Neural cell (in vitro differentiated cells): ENCODE results near the gene POU2AF3. TPM values are rescaled to one million over a fixed set of nuclear protein-coding genes. Genes with fewer than 3 reads are reported as not detected.

ENCODE experiments used
- H2AFZ ChIP-seq: fragments of 200-600, 300-800 bp; sonication (generic), shearing (Covaris generic); 2 replicates; pipeline ENCODE4 v1.6.0; 2014; ENCODE audit warnings: low read depth, mild to moderate bottlenecking, antibody characterized with exemption, low read length, moderate library complexity
- H3F3A ChIP-seq: fragments of 200-600 bp; shearing (Covaris generic); 2 replicates; pipeline ENCODE4 v1.6.1; 2016; ENCODE audit warnings: mild to moderate bottlenecking, moderate library complexity, mixed read lengths, antibody characterized with exemption, low read length; ENCODE audit not compliant: insufficient read depth, poor library complexity, severe bottlenecking
- H3K27ac ChIP-seq: fragments of 200-600, 300-800 bp; sonication (generic), shearing (Covaris generic); 2 replicates; pipeline ENCODE4 v1.5.1; 2014; ENCODE audit warnings: mild to moderate bottlenecking, low read length, moderate library complexity
- H3K27me3 ChIP-seq: fragments of 300-800, 200-600 bp; sonication (generic), shearing (Covaris generic); 2 replicates; pipeline ENCODE4 v1.6.0; 2014; ENCODE audit warnings: mild to moderate bottlenecking, low read depth, low read length, moderate library complexity; ENCODE audit not compliant: insufficient read depth
- H3K36me3 ChIP-seq: fragments of 300-800, 200-600 bp; sonication (generic), shearing (Covaris generic); 2 replicates; pipeline ENCODE4 v1.5.1; 2014; ENCODE audit warnings: mild to moderate bottlenecking, antibody characterized with exemption, low read length, moderate library complexity; ENCODE audit not compliant: insufficient read depth
- H3K4me2 ChIP-seq: fragments of 300-800, 200-600 bp; sonication (generic), shearing (Covaris generic); 2 replicates; pipeline ENCODE4 v1.6.0; 2014; ENCODE audit warnings: mild to moderate bottlenecking, low read length
- H3K4me3 ChIP-seq: fragments of 300-800, 200-600 bp; sonication (generic), shearing (Covaris generic); 2 replicates; pipeline ENCODE4 v1.5.1; 2014; ENCODE audit warnings: mild to moderate bottlenecking, low read length, moderate library complexity
- H3K79me2 ChIP-seq: fragments of 200-600 bp; shearing (Covaris generic); replicated peaks from 2 replicates; pipeline ENCODE4 v1.6.0; 2014; ENCODE audit warnings: mild to moderate bottlenecking, low read length, moderate library complexity; ENCODE audit not compliant: insufficient read depth
- H3K9ac ChIP-seq: fragments of 300-800, 200-600 bp; sonication (generic), shearing (Covaris generic); 2 replicates; pipeline ENCODE4 v1.6.1; 2016; ENCODE audit warnings: mild to moderate bottlenecking, low read length, mixed read lengths
- H3K9me2 ChIP-seq: fragments of 200-600 bp; shearing (Covaris generic); 2 replicates; pipeline ENCODE4 v1.6.1; 2016; ENCODE audit warnings: mild to moderate bottlenecking, low read length, mixed read lengths; ENCODE audit not compliant: insufficient read depth
- H3K9me3 ChIP-seq: fragments of 200-600, 300-800 bp; sonication (generic), shearing (Covaris generic); 2 replicates; pipeline ENCODE4 v1.6.1; 2016; ENCODE audit warnings: mild to moderate bottlenecking, mixed run types, low read length, moderate library complexity, mixed read lengths
- H4K20me1 ChIP-seq: fragments of 200-600 bp; shearing (Covaris generic); 2 replicates; pipeline ENCODE4 v1.6.1; 2016; ENCODE audit warnings: mild to moderate bottlenecking, mixed run types; ENCODE audit not compliant: insufficient read depth
- CTCF ChIP-seq: fragments of 450-650 bp; IDR thresholded peaks from 2 replicates; pipeline ENCODE4 v1.5.1; 2014; ENCODE audit warnings: antibody characterized with exemption, mild to moderate bottlenecking, moderate library complexity; ENCODE audit not compliant: poor library complexity, severe bottlenecking
- EP300 ChIP-seq: fragments of 450-650 bp; conservative IDR thresholded peaks from 2 replicates; pipeline ENCODE4 v1.6.1; 2014; ENCODE audit warnings: antibody characterized with exemption, mild to moderate bottlenecking, moderate library complexity; ENCODE audit not compliant: poor library complexity, severe bottlenecking
- EZH2 ChIP-seq: fragments of 200-600, 300-800 bp; shearing (Covaris generic), sonication (generic); IDR thresholded peaks from 2 replicates; pipeline ENCODE4 v1.6.1; 2014; ENCODE audit warnings: antibody characterized with exemption, low read length, borderline replicate concordance, mild to moderate bottlenecking; ENCODE audit not compliant: insufficient read depth, poor library complexity, severe bottlenecking
- MXI1 ChIP-seq: fragments of 450-650 bp; conservative IDR thresholded peaks from 2 replicates; pipeline ENCODE4 v1.6.1; 2014; ENCODE audit warnings: antibody characterized with exemption, mild to moderate bottlenecking; ENCODE audit not compliant: poor library complexity, severe bottlenecking
- POLR2AphosphoS5 ChIP-seq: IDR thresholded peaks from 2 replicates; pipeline ENCODE4 v1.6.1; 2012
- RAD21 ChIP-seq: fragments of 450-650 bp; conservative IDR thresholded peaks from 2 replicates; pipeline ENCODE4 v1.6.1; 2014; ENCODE audit warnings: antibody characterized with exemption, mild to moderate bottlenecking, moderate library complexity
- REST ChIP-seq: IDR thresholded peaks from 2 replicates; pipeline ENCODE4 v1.6.1; 2012; ENCODE audit warnings: borderline replicate concordance
- SMC3 ChIP-seq: fragments of 450-650 bp; conservative IDR thresholded peaks from 2 replicates; pipeline ENCODE4 v1.6.1; 2014; ENCODE audit warnings: antibody characterized with exemption, mild to moderate bottlenecking, moderate library complexity; ENCODE audit not compliant: poor library complexity
- TAF1 ChIP-seq: IDR thresholded peaks from 2 replicates; pipeline ENCODE4 v1.6.1; 2012; ENCODE audit warnings: low read depth
- polyA plus RNA-seq: library from polyadenylated mRNA; depleted of rRNA; stranded (reverse); fragments of >200 nt; gene quantifications from 2 replicates; pipeline ENCODE4 v1.2.3, GENCODE V29; 2014

The POU2AF3 gene
- polyA plus RNA-seq, 1 donor from 2014 or later: not detected

GRCh38 chr11:111302298-111302697 is 4.0 kb downstream of the POU2AF3 start:
- H3F3A ChIP-seq: no peaks in the 10 kb centered on the region
- H3K27me3 ChIP-seq: peaks cover 33% of the 10 kb centered on the region
- no peak overlapping the region for H2AFZ ChIP-seq

GRCh38 chr11:111303461-111303860 is 5.1 kb downstream of the POU2AF3 start:
- no peak overlapping the region for H3K27ac ChIP-seq
- no peaks in the 10 kb centered on the region for H3K9me3 ChIP-seq
- no peak for TF ChIP-seq MXI1
- no peak for TF ChIP-seq EP300
- TF ChIP-seq RAD21: no peak
- H3K9me2 ChIP-seq: no peaks in the 10 kb centered on the region
- no peaks in the 10 kb centered on the region for H3K36me3 ChIP-seq
- H3K4me3 ChIP-seq: no peak overlapping the region
- no peaks in the 10 kb centered on the region for H3F3A ChIP-seq
- H3K4me2 ChIP-seq: no peak overlapping the region
- peaks cover 23% of the 10 kb centered on the region for H3K27me3 ChIP-seq
- no peaks in the 10 kb centered on the region for H3K79me2 ChIP-seq
- H2AFZ ChIP-seq: no peak overlapping the region
- no peak overlapping the region for H3K9ac ChIP-seq
- no peaks in the 10 kb centered on the region for H4K20me1 ChIP-seq

More at GRCh38 chr11:111302298-111302697, 4.0 kb downstream of the POU2AF3 start:
- Histone ChIP-seq H3K36me3 (no peaks in the 10 kb centered on the region), H3K9me3 (no peaks in the 10 kb centered on the region), H3K4me2 (no peak overlapping the region), H3K4me3 (no peak overlapping the region), H3K79me2 (no peaks in the 10 kb centered on the region), H3K9me2 (no peaks in the 10 kb centered on the region), H3K9ac (no peak overlapping the region), H4K20me1 (no peaks in the 10 kb centered on the region), H3K27ac (no peak overlapping the region)
- TF ChIP-seq EP300: no peak
- no peak for TF ChIP-seq SMC3
- no peak for TF ChIP-seq REST
- no peak for TF ChIP-seq EZH2
- no peak for TF ChIP-seq TAF1
- no peak for TF ChIP-seq CTCF
- no peak for TF ChIP-seq POLR2AphosphoS5
- no peak for TF ChIP-seq RAD21
- TF ChIP-seq MXI1: no peak
